Ramos (cell line): Measurements from ENCODE around the gene NPR3.

Experiments
- in situ Hi-C: fragments of 300-500 bp; cut with MboI; formaldehyde crosslinking; loops from one replicate; pipeline ENCODE4 v1.14.3; 2022; ENCODE audit warnings: low sequenced_read_pairs; ENCODE audit not compliant: unreplicated experiment

NPR3 gene

DNA sequence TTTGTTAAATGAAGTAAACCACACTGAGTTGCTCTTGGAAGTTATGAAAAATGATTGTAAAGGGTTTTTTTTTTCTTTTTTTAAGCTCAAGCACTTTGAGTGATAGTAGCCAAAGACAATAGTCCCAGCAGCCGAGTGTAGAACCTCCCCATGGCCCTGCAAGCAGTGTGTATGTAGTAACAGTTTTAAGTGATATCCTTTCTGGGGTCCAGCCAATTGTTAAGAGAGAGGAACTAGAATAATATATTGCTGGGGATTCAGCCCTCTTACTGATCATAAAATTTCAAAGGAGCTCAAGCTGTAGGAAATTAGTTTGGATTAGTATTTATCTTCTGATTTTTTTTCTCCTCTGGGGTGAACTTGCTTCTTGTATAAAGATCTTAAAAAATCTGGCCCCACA is 43.2 kb downstream of the NPR3 start:
- in situ Hi-C loops = no loop called here

DNA sequence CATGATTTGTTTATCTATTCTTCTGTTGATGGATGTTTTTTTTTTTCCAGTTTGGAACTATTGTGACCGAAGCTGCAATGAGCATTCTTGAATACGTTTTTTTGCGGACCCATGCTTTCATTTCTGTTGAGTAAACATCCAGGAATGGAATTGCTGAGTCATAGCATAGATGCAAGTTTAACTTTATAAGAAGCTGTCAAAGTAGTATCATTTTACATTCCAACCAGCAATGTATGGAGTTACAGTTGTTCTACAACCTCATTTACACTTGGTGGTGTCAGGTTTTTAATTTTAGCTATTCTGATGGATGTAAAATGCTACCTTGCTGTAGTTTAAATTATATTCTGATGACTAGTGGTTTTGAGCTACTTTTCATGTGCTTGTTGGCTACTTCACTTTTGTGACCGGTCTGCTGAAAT is 49.0 kb downstream of the NPR3 start:
- in situ Hi-C loops = no loop called here

GRCh38 chr5:32765266-32765665 is 54.1 kb downstream of the NPR3 start:
- in situ Hi-C loops = no loop called here

DNA sequence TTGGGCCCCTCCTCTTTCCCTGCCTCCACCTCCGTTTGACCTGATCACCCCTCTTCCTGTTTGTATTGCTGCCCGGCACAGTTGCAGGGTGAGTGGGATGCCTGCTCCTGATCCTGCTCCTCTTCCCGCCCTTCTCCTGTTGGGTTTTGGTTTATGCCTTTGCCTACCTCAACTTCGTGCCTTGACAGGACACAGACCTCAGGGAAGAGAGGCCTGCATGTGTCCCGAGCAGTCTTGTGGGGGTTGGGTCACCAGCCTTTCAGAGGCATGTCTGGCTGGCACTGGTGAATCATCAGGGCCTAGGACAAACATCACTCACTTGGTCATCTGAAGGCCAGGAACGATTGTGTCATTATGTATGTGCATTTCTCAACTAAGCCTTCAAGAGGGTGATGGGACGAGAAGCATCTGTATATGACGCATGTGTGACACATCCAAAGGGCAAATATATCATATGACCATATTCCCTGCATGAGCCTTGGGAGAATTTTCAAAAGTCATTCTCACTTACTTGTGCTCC is 56.9 kb downstream of the NPR3 start:
- in situ Hi-C loops = no loop called here

DNA sequence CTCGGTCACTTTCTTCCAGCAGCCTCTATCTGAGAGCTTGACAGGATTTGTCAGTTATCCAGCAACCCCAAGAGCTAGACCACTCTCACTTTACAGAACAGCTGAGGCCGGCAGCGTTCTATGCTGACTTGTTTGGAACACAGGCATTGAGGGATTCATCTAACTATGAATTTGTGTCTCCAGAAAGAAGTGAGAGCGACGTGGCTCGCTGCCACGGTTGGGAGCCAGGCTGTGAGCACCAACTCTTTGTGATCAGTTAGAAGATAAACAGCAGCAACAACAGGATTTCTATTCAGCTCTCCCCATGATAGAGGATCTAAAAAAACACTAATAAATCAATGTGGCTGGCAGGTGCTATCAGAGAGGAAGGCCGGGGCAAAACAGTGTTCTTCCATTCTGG is 58.6 kb downstream of the NPR3 start:
- in situ Hi-C loops = no loop called here

GRCh38 chr5:32770444-32770843 is 59.3 kb downstream of the NPR3 start:
- in situ Hi-C loops = no loop called here

GRCh38 chr5:32771037-32771436 is 59.9 kb downstream of the NPR3 start:
- in situ Hi-C loops = no loop called here

GRCh38 chr5:32773944-32774343 is 62.8 kb downstream of the NPR3 start:
- in situ Hi-C loops = no loop called here

DNA sequence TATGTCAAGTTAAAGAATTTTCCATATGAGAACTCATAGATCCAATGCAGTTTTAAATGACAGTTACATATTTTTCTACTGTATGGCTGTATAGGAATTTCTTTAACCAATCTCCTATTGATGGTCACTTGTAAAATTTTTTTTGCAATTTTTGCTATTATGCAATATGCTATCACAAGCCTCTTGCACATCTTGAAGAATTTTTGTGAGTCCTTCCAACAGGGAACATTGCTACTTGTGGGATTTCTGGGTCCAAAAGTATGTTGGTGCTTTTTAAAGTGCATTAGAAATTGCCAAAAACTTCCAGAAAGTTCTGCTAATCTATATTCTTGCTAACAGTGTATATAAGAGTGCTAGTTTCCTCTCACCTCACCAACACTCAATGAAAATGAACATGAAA is 65.1 kb downstream of the NPR3 start:
- in situ Hi-C loops = no loop called here

- in situ Hi-C loops = no loop called here
These were observed 66.1 kb downstream of the NPR3 start for GRCh38 chr5:32777222-32777621.

DNA sequence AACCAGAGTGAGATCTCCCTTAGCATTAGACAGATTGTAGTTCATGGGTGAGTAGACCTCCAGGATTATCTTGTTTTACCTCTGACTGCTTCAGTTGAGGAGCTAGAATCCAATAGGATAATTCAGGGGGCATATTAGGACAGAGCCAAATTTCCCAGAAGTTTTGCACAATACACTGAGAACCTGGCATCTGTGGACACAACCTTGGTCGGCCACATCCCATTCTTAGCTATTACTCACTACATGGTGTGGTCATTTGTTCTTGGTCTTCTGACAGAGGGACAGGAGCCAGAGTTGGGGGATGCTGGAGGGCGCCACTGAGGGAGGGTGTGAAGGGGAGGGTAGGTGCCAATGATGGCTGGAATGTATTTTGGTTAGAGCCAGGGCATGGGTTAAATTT is 66.6 kb downstream of the NPR3 start:
- in situ Hi-C loops = no loop called here

DNA sequence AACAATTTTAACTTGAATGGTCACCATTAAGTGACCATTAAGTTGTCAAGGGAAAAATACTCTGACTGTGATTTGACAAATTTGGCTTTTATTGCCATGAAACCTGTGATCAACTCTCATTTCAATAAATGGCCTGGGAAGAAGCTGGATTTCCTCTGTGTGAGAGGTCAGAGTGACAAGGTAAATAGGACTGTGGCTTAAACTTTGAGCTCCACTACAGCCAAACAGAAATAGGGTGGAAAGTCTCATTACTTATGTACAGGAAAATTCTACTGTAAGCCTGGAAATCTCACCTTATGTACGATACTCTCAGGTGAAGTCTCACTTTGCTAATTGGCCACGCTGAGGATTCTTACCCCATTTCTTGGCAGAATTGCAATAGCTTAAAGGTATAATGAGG is 67.3 kb downstream of the NPR3 start:
- in situ Hi-C loops = no loop called here

DNA sequence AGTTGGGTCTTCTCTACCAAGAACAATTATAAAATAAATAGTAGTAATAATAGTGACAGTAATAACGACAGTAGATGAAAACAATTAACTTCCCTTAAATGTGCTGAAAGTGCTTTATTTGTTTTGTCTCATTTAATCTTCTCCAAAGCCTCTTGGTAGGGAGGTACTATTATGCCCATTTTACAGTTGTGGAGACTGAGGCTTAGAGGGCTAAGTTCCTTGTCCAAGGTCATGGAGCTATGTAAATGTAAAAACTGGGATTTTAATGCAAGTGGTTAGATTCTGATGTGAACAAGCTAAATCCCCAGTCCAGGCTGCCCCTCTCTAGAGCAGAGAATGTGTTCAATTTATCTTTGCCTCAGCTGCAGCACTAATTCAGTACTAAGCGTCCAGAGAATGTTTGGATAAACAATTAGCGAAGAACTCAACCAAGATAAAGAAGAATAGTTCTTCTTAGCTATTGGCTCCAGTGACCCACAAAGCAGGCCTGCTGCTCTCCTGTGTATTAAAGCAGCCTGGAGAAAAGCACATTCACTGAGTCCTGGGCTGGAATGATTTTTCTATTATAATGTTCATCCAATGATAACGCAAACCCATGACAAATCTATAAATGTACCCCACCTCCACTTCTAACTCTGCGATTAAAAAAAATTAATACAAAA is 68.8 kb downstream of the NPR3 start:
- in situ Hi-C loops = no loop called here

DNA sequence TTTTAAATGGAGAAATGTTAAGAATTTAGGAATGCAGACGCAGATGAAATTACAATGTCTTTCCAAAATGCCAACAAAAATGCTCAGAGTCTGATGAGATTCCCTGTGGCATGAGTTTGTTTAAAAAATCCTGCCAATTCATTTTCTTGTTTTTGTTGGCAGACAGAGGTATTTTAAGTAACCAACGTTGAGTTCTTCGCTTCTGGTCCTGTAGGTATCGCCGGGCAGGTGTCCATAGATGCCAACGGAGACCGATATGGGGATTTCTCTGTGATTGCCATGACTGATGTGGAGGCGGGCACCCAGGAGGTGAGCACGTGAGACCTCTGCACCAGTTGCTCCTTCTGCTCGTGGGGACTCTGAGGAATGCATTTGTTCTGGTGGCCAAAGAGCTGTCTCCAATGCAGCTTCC is 69.4 kb downstream of the NPR3 start:
- in situ Hi-C loops = no loop called here

DNA sequence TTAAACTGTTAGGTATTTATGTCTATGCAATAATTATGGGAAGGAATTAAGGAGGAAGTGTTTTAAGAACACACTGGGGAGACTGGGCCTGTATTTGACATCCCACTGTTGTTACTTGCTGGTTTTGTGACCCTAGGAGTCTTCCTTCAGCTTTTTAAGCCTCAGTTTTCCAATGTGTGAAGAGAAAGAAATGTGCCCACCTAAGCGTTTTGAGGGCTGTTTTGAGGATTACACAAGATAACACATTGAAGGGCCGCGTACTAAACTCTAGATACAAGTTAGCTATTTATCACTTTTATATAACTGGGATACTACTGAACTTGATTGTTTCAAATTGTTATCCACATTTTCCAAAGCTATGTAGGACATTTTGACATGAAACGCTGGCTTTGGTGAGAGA is 72.5 kb downstream of the NPR3 start:
- in situ Hi-C loops = no loop called here

DNA sequence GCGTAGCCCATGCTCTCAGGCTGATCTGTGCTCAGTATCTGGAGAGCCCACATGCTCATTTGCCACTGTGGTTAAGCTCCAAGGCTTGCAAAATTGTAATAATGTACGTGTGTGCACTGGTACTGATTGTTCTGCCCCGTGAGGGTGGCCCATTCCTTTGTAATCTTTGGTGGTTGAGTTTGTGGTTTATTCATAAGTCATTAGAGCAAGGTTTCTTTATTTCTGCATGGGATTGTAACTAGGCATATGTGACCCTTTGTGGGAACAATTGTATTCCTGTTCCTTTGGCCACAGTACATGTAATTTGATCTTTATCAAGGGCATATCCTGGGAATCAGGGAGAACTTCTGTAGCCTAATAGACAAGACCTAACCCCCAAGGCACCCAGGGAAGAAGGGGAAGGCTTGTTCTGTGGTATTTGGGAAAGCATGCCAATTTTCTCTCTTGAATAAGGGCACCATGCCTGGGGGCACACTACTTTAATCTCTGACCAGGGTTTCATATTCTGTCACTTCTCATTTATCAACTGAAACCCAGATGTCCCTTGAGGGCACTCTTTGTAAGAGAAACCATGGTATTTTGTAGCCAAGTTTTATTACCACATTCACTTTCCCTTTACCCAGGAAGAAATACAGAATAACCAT is 74.6 kb downstream of the NPR3 start:
- in situ Hi-C loops = no loop called here

DNA sequence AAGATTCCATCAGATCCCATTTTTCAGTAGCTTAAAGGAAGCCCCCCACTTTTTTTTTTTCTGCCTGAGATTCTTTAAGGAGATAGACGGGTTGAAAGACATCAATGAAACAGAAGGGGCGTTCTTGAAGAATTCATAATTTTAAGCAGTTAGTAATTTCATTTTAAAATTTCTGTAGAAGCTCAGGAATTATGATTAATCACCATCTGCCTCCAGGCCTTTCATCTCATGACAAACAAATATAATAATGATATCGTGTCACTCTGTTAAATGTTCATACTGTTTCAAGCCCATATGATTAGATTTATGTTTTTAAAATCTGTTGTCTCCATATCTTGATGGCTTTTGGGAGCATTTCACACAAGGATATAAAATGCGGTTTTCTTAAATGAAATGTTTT is 75.2 kb downstream of the NPR3 start:
- in situ Hi-C loops = no loop called here

DNA sequence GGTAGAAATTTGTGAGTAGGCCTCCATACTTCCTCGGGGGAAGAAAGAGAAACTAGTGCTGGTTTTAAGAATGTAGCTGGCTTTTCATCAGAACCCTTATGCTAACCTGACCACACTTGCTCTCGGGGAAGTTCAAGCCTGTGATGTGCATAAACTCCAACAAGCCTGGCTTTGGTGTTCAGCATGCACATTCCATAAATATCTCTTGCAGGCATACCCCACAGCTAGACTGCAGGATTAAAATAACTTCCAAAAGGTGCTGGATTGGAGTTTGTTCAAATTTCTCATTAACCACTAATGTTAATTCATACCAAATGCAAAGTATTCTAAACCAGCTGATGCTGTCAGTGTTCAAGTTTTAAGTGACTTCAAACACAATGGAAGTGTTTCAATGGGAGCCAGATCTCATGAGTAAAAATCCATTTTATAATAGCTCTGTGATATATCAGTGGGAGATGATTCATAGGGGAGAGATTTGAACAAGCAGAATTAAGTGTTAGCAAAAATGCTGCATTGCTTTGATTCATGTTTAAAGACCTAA is 79.4 kb downstream of the NPR3 start:
- in situ Hi-C loops = no loop called here

GRCh38 chr5:32791536-32792243 is 80.6 kb downstream of the NPR3 start:
- in situ Hi-C loops = no loop called here

GRCh38 chr5:32794086-32794485 is 83.0 kb downstream of the NPR3 start:
- in situ Hi-C loops = no loop called here

- in situ Hi-C loops = no loop called here
These were observed 91.6 kb downstream of the NPR3 start for GRCh38 chr5:32802764-32803163.
